ENCODE measurements around the gene NT5DC4.
"Not testable (repeated sequence)": the region's sequence is repeated elsewhere in the genome, so short reads cannot be mapped to it uniquely, and the experiment has no call there.

The NT5DC4 gene

GRCh38 chr2:112701052-112701451 lies 19.8 kb upstream of the NT5DC4 start:
- no peak for ATAC-seq
- no peak for TF ChIP-seq CSRNP3 (CRISPR knock-in tag; IDR thresholded peaks at IDR 0.05)
- TF ChIP-seq, protein P1, sequence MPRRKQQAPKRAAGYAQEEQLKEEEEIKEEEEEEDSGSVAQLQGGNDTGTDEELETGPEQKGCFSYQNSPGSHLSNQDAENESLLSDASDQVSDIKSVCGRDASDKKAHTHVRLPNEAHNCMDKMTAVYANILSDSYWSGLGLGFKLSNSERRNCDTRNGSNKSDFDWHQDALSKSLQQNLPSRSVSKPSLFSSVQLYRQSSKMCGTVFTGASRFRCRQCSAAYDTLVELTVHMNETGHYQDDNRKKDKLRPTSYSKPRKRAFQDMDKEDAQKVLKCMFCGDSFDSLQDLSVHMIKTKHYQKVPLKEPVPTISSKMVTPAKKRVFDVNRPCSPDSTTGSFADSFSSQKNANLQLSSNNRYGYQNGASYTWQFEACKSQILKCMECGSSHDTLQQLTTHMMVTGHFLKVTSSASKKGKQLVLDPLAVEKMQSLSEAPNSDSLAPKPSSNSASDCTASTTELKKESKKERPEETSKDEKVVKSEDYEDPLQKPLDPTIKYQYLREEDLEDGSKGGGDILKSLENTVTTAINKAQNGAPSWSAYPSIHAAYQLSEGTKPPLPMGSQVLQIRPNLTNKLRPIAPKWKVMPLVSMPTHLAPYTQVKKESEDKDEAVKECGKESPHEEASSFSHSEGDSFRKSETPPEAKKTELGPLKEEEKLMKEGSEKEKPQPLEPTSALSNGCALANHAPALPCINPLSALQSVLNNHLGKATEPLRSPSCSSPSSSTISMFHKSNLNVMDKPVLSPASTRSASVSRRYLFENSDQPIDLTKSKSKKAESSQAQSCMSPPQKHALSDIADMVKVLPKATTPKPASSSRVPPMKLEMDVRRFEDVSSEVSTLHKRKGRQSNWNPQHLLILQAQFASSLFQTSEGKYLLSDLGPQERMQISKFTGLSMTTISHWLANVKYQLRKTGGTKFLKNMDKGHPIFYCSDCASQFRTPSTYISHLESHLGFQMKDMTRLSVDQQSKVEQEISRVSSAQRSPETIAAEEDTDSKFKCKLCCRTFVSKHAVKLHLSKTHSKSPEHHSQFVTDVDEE (CRISPR knock-in tag; IDR thresholded peaks at IDR 0.05), result no peak

DNA sequence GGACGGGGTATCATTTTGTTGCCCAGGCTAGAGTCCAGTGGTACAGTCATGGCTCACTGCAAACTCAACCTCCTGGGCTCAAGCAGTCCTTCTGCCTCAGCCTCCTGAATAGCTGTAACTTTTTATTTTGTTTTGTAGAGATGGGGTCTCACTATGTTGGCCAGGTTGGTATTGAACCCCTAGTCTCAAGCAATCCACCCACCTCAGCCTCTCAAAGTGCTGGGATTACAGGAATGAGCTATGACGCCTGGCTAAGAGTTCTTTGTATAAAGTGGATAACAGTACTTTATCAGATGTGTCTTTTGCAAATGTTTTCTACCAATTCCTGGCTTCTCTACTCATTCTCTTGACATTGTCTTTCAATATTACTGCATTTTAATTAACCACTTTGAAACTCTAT lies 17.1 kb upstream of the NT5DC4 start:
- no peak for TF ChIP-seq ARNTL (CRISPR knock-in tag; IDR thresholded peaks at IDR 0.05; ENCODE audit: borderline replicate concordance, low read depth)
- TF ChIP-seq ZNF8 (CRISPR knock-in tag; IDR thresholded peaks at IDR 0.05), result no peak
- no peak for TF ChIP-seq CSRNP3 (CRISPR knock-in tag; IDR thresholded peaks at IDR 0.05)
- no peak for TF ChIP-seq PPARA (CRISPR knock-in tag; IDR thresholded peaks at IDR 0.05; ENCODE audit: borderline replicate concordance)
- TF ChIP-seq ESRRG (CRISPR knock-in tag; IDR thresholded peaks at IDR 0.05), result no peak
- no peak for TF ChIP-seq BACH2 (CRISPR knock-in tag; IDR thresholded peaks at IDR 0.05; ENCODE audit: borderline replicate concordance)
- no peak for TF ChIP-seq ZFP3 (CRISPR knock-in tag; IDR thresholded peaks at IDR 0.05)
- no peak for TF ChIP-seq PATZ1 (CRISPR knock-in tag; IDR thresholded peaks at IDR 0.05; ENCODE audit: borderline replicate concordance)
- TF ChIP-seq CSDC2 (CRISPR knock-in tag; IDR thresholded peaks at IDR 0.05), result no peak
- TF ChIP-seq RARB (CRISPR knock-in tag; IDR thresholded peaks at IDR 0.05), result no peak
- TF ChIP-seq ZNF70 (CRISPR knock-in tag; IDR thresholded peaks at IDR 0.05), result no peak
- no peak for ATAC-seq

DNA sequence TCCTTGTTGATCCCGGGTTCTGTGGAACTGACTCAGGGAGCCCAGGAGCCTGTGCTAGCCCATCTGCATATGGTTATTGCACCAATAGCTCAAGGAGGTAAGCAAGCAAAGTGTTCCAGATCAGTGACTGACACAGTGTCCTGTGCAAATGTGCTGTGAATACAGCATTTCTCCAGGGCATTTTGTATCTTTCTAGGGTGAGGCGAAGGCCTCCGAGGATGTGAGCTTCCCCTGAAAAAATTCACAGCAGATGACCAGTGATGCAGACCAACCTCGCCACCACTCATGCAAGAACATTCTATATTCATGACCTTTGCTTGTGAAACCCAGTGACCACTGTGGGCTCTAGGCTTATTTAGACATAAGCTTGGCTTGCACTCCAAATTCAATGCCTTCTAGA lies 15.2 kb upstream of the NT5DC4 start:
- ATAC-seq, result no peak
- TF ChIP-seq ZNF70 (CRISPR knock-in tag; IDR thresholded peaks at IDR 0.05) (no peak), CSRNP3 (CRISPR knock-in tag; IDR thresholded peaks at IDR 0.05) (no peak), ZC3H10 (CRISPR knock-in tag; IDR thresholded peaks at IDR 0.05) (no peak), ZFP30 (CRISPR knock-in tag; IDR thresholded peaks at IDR 0.05) (no peak), ISL1 (CRISPR knock-in tag; IDR thresholded peaks at IDR 0.05) (no peak)

DNA sequence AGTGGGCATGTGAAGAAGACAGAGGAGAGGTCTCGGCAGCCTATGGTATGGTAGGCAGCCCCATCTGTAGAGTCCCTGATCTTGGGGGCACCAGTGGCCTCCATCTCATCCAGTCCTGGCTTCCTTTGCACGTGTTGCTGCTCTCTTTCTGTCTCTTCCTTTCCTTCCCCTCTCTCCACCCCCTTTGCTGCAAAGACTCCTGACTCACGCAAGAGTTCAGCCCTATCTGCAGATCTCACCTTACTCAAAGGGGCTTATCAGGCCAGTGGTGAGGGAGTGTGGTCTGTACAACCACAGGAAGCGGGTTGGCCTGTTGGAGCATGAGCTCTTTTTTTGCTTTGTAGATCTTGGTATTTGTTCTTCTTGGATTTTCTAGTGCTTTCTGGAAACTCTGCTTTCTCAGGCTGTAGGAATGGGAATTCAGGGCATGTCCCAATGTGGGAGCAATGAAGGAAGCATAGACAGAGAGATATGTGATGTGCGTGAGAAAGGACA lies 14.6 kb upstream of the NT5DC4 start:
- peak; percentile 35; the same call in 1 of the 3 replicates for ATAC-seq
- TF ChIP-seq TCF4 (CRISPR knock-in tag; IDR thresholded peaks at IDR 0.05; ENCODE audit: borderline replicate concordance) (no peak), RARB (CRISPR knock-in tag; IDR thresholded peaks at IDR 0.05) (no peak), ZNF565 (CRISPR knock-in tag; conservative IDR thresholded peaks at IDR 0.05; ENCODE audit: low read depth) (no peak), GLIS3 (CRISPR knock-in tag; IDR thresholded peaks at IDR 0.05) (no peak), CSDC2 (CRISPR knock-in tag; IDR thresholded peaks at IDR 0.05) (no peak), ZC3H10 (CRISPR knock-in tag; IDR thresholded peaks at IDR 0.05) (no peak), TOX (CRISPR knock-in tag; IDR thresholded peaks at IDR 0.05; ENCODE audit: borderline replicate concordance) (no peak), OSR1 (CRISPR knock-in tag; IDR thresholded peaks at IDR 0.05) (no peak)
- TF ChIP-seq, protein P1 (CRISPR knock-in tag; IDR thresholded peaks at IDR 0.05), result no peak

GRCh38 chr2:112706947-112707346 lies 13.9 kb upstream of the NT5DC4 start:
- ATAC-seq, result not testable (repeated sequence)

All from SK-N-SH treated with all-trans-retinoic acid at 6 μM for 48 hours (cell line).